OCI-LY7 (cell line): ENCODE results near the gene BBS9. TPM values are rescaled to one million over a fixed set of nuclear protein-coding genes. Genes with fewer than 3 reads are reported as not detected.

Experiments
- BruUV-seq: library from RNA; stranded (reverse); fragments of 400-500 nt; replicated peaks from 2 replicates; lab custom pipeline; 2021; lab: Mats Ljungman, UMichigan
- CTCF ChIA-PET: fragments of 300-600 bp; sonication (Branson Sonifier 250); formaldehyde crosslinking; loops from one replicate; lab custom pipeline; 2022; ENCODE audit warnings: antibody characterized with exemption; ENCODE audit not compliant: unreplicated experiment; lab: Charles Lee
- POLR2A ChIA-PET: fragments of 300-600 bp; sonication (Branson Sonifier 250); formaldehyde crosslinking; loops from one replicate; lab custom pipeline; 2022; ENCODE audit warnings: antibody characterized with exemption; lab: Charles Lee
- DNase-seq: peaks from one replicate; pipeline ENCODE4 v3.0.0-alpha.2; 2015; ENCODE audit warnings: low spot score
- H2AFZ ChIP-seq: fragments of 200-600 bp; sonication (generic), shearing (Covaris generic); 2 replicates; pipeline ENCODE4 v1.6.1; 2014; ENCODE audit warnings: mild to moderate bottlenecking, antibody characterized with exemption, low read length, moderate library complexity
- H3K27ac ChIP-seq: fragments of 200-600 bp; sonication (generic); 2 replicates; pipeline ENCODE4 v1.5.1; 2014; ENCODE audit warnings: mixed run types, low read depth, mild to moderate bottlenecking, moderate library complexity, low read length, inconsistent platforms; ENCODE audit not compliant: poor library complexity, severe bottlenecking
- H3K36me3 ChIP-seq: fragments of 200-600 bp; sonication (generic); 2 replicates; pipeline ENCODE4 v1.6.1; 2014; ENCODE audit warnings: mild to moderate bottlenecking, antibody characterized with exemption, low read length, moderate library complexity, mixed read lengths; ENCODE audit not compliant: insufficient read depth
- H3K4me1 ChIP-seq: fragments of 200-600 bp; sonication (generic); 2 replicates; pipeline ENCODE4 v1.5.1; 2014; ENCODE audit warnings: mild to moderate bottlenecking, low read length; ENCODE audit not compliant: insufficient read depth, poor library complexity, severe bottlenecking
- H3K4me2 ChIP-seq: fragments of 200-600 bp; sonication (generic); 2 replicates; pipeline ENCODE4 v1.6.1; 2014; ENCODE audit warnings: mild to moderate bottlenecking, low read length
- H3K4me3 ChIP-seq: fragments of 200-600 bp; sonication (generic); 2 replicates; pipeline ENCODE4 v1.5.1; 2014; ENCODE audit warnings: mild to moderate bottlenecking, low read depth, low read length; ENCODE audit not compliant: poor library complexity, severe bottlenecking
- H3K79me2 ChIP-seq: fragments of 200-600 bp; sonication (generic); 2 replicates; pipeline ENCODE4 v1.6.1; 2016; ENCODE audit warnings: low read depth, mild to moderate bottlenecking, low read length, moderate library complexity, mixed read lengths; ENCODE audit not compliant: insufficient read depth
- H3K9me2 ChIP-seq: fragments of 200-600 bp; sonication (generic); 2 replicates; pipeline ENCODE4 v1.6.1; 2016; ENCODE audit warnings: mild to moderate bottlenecking, low read length, mixed read lengths; ENCODE audit not compliant: insufficient read depth
- H3K9me3 ChIP-seq: fragments of 200-600 bp; sonication (generic); 2 replicates; pipeline ENCODE4 v1.6.1; 2014; ENCODE audit warnings: mild to moderate bottlenecking, mixed run types, low read length, mixed read lengths
- H4K20me1 ChIP-seq: fragments of 200-600 bp; sonication (generic); 2 replicates; pipeline ENCODE4 v1.6.1; 2014; ENCODE audit warnings: mild to moderate bottlenecking, antibody characterized with exemption, low read length, moderate library complexity, mixed read lengths; ENCODE audit not compliant: insufficient read depth
- EZH2phosphoT487 ChIP-seq: fragments of 200-600 bp; sonication (generic); IDR thresholded peaks from 2 replicates; pipeline ENCODE4 v1.6.1; 2018; ENCODE audit warnings: low read depth, borderline replicate concordance, mild to moderate bottlenecking, mixed run types, antibody characterized with exemption, low read length, moderate library complexity, mixed read lengths
- intact Hi-C: fragments of 100-400 bp; cut with micrococcal nuclease; formaldehyde crosslinking; loops from one replicate; pipeline ENCODE4 v1.10.0; 2022; ENCODE audit not compliant: unreplicated experiment
- total RNA-seq, 2 experiments: library from RNA; depleted of rRNA in 1 of 2; stranded (reverse); fragments of >200 nt in 1 of 2; shearing (Covaris generic) in 1 of 2; gene quantifications; 2 replicates each; pipeline ENCODE4 v1.2.3, GENCODE V29; 2014 to 2022
- TF ChIP-seq, protein P1 (sequence below): fragments of 200-600 bp; sonication (generic); conservative IDR thresholded peaks from 2 replicates; pipeline ENCODE4 v1.5.1; 2014; ENCODE audit warnings: mild to moderate bottlenecking, antibody characterized with exemption, low read length, moderate library complexity, mixed read lengths

The BBS9 gene
- total RNA-seq, 2 experiments from 2014 or later: 6.8 to 14.8 TPM

DNA sequence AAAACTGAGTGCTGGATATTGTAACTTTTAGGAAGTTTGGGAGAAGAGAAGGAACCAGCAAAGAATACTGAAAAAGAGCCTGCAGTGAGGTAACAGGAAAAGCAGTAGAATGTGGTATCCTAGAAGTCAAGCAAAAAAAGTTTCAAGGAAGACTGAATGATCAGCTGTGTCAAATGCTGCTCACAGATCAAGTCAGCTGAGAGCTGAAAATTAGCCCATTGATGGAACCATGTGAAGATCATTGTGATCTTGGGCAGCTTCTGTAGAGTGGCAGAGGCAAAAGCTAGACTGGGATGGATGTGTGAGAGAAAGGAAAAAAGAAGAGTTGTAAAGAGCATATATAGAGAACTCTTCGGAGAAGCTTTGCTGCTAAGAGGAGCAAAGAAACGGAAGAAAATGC is 460.5 kb downstream of the BBS9 start:
- TF ChIP-seq EZH2phosphoT487: no peak
- TF ChIP-seq, protein P1, sequence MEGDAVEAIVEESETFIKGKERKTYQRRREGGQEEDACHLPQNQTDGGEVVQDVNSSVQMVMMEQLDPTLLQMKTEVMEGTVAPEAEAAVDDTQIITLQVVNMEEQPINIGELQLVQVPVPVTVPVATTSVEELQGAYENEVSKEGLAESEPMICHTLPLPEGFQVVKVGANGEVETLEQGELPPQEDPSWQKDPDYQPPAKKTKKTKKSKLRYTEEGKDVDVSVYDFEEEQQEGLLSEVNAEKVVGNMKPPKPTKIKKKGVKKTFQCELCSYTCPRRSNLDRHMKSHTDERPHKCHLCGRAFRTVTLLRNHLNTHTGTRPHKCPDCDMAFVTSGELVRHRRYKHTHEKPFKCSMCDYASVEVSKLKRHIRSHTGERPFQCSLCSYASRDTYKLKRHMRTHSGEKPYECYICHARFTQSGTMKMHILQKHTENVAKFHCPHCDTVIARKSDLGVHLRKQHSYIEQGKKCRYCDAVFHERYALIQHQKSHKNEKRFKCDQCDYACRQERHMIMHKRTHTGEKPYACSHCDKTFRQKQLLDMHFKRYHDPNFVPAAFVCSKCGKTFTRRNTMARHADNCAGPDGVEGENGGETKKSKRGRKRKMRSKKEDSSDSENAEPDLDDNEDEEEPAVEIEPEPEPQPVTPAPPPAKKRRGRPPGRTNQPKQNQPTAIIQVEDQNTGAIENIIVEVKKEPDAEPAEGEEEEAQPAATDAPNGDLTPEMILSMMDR: no peak
- no peak for DNase-seq
- no peaks in the 10 kb centered on the region for H3K9me3 ChIP-seq
- no peaks in the 10 kb centered on the region for H3K4me1 ChIP-seq
- intact Hi-C loops: no loop called here
- BruUV-seq: no TSS peak
- CTCF ChIA-PET: no interaction called here
- H3K9me2 ChIP-seq: no peaks in the 10 kb centered on the region
- H3K4me2 ChIP-seq: no peak overlapping the region
- no peak overlapping the region for H3K27ac ChIP-seq
- H2AFZ ChIP-seq: no peak overlapping the region
- no peaks in the 10 kb centered on the region for H3K79me2 ChIP-seq
- POLR2A ChIA-PET: interaction anchor here (0.6 kb wide), 1 partner anchor 114 kb away, joined by 3 read pairs; no protein-coding TSS in a partner anchor
- H3K36me3 ChIP-seq: no peaks in the 10 kb centered on the region
- H4K20me1 ChIP-seq: no peaks in the 10 kb centered on the region; the same call in 1 of the 2 replicates
- no peak overlapping the region for H3K4me3 ChIP-seq

DNA sequence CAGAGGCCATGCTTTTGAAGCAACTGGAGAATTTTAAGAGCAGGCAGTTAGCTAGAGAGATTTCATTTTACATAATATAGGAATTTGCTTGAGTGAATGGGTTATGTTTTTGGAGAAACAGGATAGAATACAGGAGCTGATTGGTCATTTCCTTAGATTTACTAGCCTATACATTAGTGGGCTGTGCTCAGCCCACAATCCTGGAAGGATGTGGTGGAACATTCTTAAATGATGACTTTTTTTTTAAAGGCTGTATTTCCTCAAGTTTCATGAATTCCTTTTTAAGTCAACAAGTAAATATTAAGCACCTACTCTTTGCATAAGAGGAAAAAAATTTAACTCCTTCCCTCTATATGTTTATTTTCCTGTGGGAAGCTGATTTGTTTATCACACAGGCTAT is 461.6 kb downstream of the BBS9 start:
- no peaks in the 10 kb centered on the region for H3K9me2 ChIP-seq
- no peaks in the 10 kb centered on the region for H3K9me3 ChIP-seq
- no peak overlapping the region for H3K27ac ChIP-seq
- intact Hi-C loops: no loop called here
- no peaks in the 10 kb centered on the region for H3K79me2 ChIP-seq
- H3K36me3 ChIP-seq: no peaks in the 10 kb centered on the region
- H3K4me3 ChIP-seq: no peak overlapping the region
- H2AFZ ChIP-seq: no peak overlapping the region
- no peaks in the 10 kb centered on the region for H3K4me1 ChIP-seq
- no peak for DNase-seq
- ChIA-PET CTCF (no interaction called here), POLR2A (interaction anchor here (0.7 kb wide), 1 partner anchor 31 kb away, joined by 3 read pairs; no protein-coding TSS in a partner anchor)
- no peak overlapping the region for H3K4me2 ChIP-seq
- BruUV-seq: no TSS peak
- no peaks in the 10 kb centered on the region; the same call in 1 of the 2 replicates for H4K20me1 ChIP-seq
- TF ChIP-seq, protein P1: no peak
- TF ChIP-seq EZH2phosphoT487: no peak

DNA sequence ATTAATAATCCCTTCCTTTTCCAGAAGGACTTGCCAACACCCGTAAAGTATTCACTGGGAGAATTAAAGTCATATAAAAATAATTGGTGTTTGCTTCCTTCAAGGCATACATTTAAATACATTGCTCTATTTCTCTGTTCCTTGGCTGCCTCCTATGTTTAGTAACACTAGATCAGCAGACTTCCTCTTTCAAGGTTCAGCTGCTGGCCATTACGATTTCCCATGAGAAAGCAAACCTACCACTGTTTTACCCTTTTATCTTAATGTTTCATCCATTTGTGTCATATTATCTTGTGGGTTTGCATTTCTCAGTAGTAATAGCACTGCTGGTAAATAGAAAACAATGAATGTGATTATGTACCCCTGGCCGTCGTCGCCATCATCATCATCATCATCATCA is 462.1 kb downstream of the BBS9 start:
- no peak for DNase-seq
- Histone ChIP-seq H3K9me3 (no peaks in the 10 kb centered on the region), H2AFZ (no peak overlapping the region), H4K20me1 (no peaks in the 10 kb centered on the region; the same call in 1 of the 2 replicates), H3K4me1 (no peaks in the 10 kb centered on the region), H3K27ac (no peak overlapping the region), H3K4me2 (no peak overlapping the region), H3K4me3 (no peak overlapping the region), H3K36me3 (no peaks in the 10 kb centered on the region), H3K9me2 (no peaks in the 10 kb centered on the region), H3K79me2 (no peaks in the 10 kb centered on the region)
- TF ChIP-seq EZH2phosphoT487: no peak
- TF ChIP-seq, protein P1: no peak
- CTCF ChIA-PET: no interaction called here
- POLR2A ChIA-PET: no interaction called here
- BruUV-seq: no TSS peak
- intact Hi-C loops: no loop called here
